ENCODE measurements around the gene DPP3.

Gene DPP3

DNA sequence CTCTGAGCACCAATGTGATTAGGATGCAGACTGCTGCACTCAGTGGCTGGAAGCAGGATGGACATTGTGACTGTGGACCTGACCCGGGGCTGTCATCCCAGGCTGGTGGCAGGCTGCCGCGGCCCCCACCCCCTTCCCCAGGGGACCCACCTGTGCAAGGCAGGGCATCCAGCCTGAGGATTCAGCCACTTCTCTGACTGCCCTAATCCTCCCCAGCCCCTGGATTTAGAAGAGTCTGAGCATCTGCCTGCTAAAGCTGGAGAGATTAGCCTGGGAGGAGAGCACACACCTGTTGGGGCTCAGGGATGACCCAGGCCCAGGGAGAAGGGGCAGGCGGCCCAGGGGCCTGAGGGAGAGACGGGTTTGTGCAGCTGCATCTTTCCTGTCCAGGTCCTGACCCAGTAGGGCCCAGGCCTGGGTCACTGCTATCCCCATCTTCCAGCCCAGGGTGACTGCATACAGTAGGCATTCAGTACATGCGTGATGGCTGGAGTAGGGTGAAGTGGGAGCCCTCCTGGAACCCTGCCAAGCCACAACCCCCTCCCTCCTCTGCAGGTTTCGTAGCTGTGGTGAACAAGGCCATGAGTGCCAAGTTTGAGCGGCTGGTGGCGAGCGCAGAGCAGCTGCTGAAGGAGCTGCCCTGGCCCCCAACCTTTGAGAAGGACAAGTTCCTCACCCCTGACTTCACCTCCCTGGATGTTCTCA, 12.1 kb downstream of the DPP3 start:
- TF ChIP-seq GATA2 (IDR thresholded peaks at IDR 0.05; ENCODE audit: low read depth, low read length) (no peak), GATA3 (IDR thresholded peaks at IDR 0.05; ENCODE audit: low read depth, low read length) (no peak)

DNA sequence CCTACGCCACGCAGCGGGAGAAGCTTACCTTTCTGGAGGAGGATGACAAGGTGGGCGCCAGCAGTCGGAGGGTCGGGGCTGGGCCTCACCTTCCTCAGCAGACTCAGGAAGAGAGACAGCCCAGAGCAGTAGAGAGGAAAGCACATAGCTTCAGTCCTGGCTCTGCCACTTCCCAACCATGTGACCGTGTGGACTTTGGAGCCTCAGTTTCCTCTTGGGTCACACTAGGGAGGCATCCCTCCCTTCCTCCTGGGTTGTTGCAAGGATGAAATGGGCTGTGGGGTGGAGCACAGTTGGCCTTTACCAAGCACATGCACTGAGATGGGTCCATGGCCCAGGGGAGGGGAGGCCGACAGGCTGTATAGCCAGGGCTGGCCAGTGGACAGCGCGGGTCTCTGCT, 12.9 kb downstream of the DPP3 start:
- no peak for TF ChIP-seq GATA3 (IDR thresholded peaks at IDR 0.05; ENCODE audit: low read depth, low read length)
- TF ChIP-seq GATA2 (IDR thresholded peaks at IDR 0.05; ENCODE audit: low read depth, low read length) = no peak

DNA sequence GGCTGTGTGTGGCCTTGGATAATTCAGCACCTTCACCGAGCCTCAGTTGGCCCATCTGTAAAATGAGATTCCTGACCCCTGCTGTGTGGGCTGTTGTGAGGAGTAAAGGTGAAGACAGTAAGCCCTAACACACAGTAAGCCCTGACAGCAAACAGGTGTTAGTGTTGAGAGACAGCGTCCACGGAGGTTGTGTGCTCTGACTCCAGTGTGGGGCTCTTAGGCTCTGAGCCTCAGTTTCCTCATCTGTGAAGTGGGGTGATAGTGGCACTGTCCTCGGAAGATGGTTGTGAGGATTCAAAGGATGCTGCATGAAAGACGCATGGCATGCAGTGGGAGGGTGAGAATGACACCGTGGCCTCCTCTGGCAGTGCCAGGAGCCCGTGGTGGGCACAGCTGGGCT, 14.2 kb downstream of the DPP3 start:
- TF ChIP-seq GATA3 (IDR thresholded peaks at IDR 0.05; ENCODE audit: low read depth, low read length) (no peak), GATA2 (IDR thresholded peaks at IDR 0.05; ENCODE audit: low read depth, low read length) (no peak)

DNA sequence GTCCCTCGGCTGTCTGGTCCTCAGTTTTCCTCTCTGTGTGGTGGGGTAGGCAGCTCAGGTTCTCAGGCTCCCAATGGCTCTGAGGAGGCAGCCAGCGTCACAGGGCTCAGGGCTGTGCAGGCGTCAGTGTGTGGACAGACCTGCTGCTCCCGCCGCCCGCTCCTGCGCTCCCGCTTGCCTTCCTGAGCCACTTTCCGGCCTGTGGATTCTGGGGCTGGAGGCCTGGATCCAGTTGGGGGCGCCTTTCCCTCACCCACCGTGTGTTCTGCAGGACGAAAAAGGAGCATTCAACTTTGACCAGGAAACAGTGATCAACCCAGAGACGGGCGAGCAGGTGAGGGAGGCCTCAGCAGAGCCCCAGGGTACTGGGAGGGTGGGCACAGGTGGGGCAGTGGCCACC, 14.7 kb downstream of the DPP3 start:
- TF ChIP-seq GATA2 (IDR thresholded peaks at IDR 0.05; ENCODE audit: low read depth, low read length) = no peak
- no peak for TF ChIP-seq GATA3 (IDR thresholded peaks at IDR 0.05; ENCODE audit: low read depth, low read length)

GRCh38 chr11:66495401-66495854, 15.2 kb downstream of the DPP3 start:
- no peak for TF ChIP-seq GATA3 (IDR thresholded peaks at IDR 0.05; ENCODE audit: low read depth, low read length)
- no peak for TF ChIP-seq GATA2 (IDR thresholded peaks at IDR 0.05; ENCODE audit: low read depth, low read length)

GRCh38 chr11:66497206-66497605, 17.0 kb downstream of the DPP3 start:
- TF ChIP-seq GATA3 (IDR thresholded peaks at IDR 0.05; ENCODE audit: low read depth, low read length) (no peak), GATA2 (IDR thresholded peaks at IDR 0.05; ENCODE audit: low read depth, low read length) (no peak)

DNA sequence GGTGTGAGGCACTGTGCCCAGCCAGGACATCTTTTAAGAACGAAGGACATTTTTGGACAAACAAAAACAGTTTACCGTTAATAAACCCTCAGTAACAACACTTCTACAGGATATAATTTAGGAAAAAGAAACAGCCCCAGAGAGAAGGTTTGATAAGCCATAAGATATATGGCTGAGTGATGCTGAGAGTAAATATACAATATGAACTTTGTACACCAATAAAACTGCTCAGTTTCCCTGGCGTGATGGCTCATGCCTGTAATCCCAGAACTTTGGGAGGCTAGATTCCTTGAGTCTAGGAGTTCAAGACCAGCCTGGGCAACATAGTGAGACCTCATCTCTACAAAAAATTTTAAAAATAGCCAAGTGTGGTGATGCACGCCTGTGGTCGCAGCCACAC, 18.3 kb downstream of the DPP3 start:
- TF ChIP-seq GATA3 (IDR thresholded peaks at IDR 0.05; ENCODE audit: low read depth, low read length) = no peak

DNA sequence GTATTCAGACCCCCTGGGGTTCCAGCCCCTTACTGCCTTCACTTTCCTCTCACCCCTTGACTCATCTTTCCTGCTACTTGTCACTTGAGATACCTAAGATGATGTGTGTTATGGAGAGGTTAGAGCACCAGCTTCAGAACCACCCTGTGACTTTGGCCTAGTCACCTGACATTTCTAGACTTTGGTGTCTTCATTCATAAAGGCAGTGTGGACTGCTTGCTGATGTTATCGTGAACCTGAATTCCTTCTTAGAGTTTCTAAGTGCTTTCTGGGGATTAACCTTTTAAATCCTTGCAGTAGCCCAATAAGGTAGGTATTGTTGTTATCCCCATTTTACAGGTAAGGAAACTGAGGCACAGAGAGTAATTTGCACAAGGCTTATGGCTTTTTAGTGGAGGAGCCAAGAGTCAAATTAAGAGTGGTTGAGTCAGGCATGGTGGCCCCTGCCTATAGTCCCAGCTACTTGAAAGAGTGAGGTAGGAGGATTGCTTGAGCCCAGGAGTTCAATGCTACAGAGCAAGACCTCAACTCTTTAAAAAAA, 25.1 kb downstream of the DPP3 start:
- TF ChIP-seq GATA2 (IDR thresholded peaks at IDR 0.05; ENCODE audit: low read depth, low read length) = no peak
- no peak for TF ChIP-seq GATA3 (IDR thresholded peaks at IDR 0.05; ENCODE audit: low read depth, low read length)

GRCh38 chr11:66509131-66509561, 28.9 kb downstream of the DPP3 start:
- no peak for TF ChIP-seq GATA3 (IDR thresholded peaks at IDR 0.05; ENCODE audit: low read depth, low read length)
- TF ChIP-seq GATA2 (IDR thresholded peaks at IDR 0.05; ENCODE audit: low read depth, low read length) = no peak

DNA sequence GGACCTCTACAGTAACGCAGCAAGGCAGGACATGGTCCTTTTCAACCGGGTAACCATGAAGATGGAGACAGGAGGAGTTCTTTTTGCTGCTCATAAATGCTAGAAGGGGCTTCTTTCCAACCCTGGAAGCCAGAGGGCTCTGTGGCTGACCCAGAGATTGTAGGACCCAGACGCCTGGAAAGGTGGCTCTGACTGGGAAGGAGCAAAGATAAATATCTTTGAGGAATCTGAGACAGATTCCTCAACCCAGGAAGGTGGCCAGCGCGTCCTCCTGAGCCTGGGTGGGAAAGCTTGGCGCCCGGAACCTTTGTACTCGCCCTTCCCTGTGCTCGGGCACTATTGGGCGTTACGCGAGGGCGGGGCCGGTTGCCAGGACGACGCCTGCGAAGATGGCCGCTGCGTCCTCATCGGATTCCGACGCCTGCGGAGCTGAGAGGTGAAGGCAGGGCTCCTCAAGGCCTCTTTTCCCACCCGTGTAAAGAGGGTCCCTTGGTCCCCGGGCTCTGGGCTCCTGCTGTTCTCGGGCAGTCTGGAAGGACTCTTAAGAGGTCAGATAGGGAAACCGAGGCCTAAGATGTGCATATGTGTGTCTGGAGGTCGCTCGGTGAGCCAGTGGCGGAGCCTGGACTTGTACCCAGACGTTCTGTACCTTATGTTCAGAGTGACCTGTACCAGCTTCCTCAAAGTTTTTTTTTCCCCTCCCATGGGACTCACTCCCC, 30.2 kb downstream of the DPP3 start, which contains the start of gene BBS1:
BBS1 (plus strand) TSS at position 365 of the 719 bp plus-strand sequence; CDS start at position 390, 25 bp downstream.
- no peak for TF ChIP-seq GATA3 (IDR thresholded peaks at IDR 0.05; ENCODE audit: low read depth, low read length)
- TF ChIP-seq GATA2 (IDR thresholded peaks at IDR 0.05; ENCODE audit: low read depth, low read length) = peak; percentile 26; the same call in 1 of the 2 replicates

DNA sequence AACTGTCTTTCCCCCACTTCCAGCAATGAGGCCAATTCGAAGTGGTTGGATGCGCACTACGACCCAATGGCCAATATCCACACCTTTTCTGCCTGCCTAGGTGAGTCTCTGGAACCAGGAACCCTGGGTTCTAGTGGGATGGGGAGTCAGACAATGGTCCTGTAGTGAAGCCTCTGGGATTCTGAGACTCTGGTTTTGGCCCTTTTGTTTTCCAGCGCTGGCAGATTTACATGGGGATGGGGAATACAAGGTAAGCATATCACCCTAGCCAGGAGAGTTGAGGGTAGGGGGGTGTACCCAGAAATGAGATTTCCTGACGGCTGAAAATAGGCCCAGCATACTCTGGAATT, 30.7 kb downstream of the DPP3 start:
- TF ChIP-seq GATA3 (IDR thresholded peaks at IDR 0.05; ENCODE audit: low read depth, low read length) = no peak

DNA sequence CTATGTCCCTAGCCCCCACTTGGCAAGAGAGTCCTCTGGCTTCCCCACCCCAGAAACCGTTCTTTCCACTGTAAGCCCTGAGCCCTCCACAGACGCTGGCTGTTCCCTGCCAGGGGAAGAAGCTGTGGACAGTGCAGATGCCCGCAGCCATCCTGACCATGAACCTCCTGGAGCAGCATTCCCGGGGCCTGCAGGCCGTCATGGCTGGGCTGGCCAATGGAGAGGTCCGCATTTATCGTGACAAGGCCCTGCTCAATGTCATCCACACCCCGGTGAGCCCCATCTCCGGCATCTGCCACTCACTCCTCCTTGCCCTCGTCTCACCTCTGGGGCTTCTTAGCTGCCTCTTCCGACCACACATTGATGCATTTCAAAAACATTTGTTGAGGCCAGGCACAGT, 43.4 kb downstream of the DPP3 start:
- TF ChIP-seq GATA3 (IDR thresholded peaks at IDR 0.05; ENCODE audit: low read depth, low read length) = no peak
- TF ChIP-seq GATA2 (IDR thresholded peaks at IDR 0.05; ENCODE audit: low read depth, low read length) = no peak

- no peak for TF ChIP-seq GATA2 (IDR thresholded peaks at IDR 0.05; ENCODE audit: low read depth, low read length)
- no peak for TF ChIP-seq GATA3 (IDR thresholded peaks at IDR 0.05; ENCODE audit: low read depth, low read length)
Measured at GRCh38 chr11:66524304-66525040, 44.2 kb downstream of the DPP3 start.

DNA sequence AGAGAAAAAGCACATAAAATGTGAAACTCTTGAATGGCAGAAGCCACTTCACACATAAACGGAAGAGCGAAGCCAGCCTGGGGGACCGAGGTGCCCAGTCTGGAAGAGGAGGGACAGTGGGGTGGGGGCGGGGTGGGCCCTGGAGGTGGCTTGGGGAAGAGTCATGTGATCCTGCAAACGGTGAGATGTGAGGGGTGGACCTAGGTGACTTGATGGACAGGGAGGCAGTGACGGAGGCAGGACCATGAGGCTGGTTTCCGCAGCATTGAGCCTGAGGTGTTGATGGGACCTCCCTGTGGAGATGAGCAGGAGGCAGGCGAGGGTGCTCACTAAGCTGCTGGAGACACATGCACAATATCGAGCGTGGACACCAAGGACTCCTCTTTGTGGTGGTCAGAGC, 48.8 kb downstream of the DPP3 start:
- TF ChIP-seq GATA3 (IDR thresholded peaks at IDR 0.05; ENCODE audit: low read depth, low read length) (no peak), GATA2 (IDR thresholded peaks at IDR 0.05; ENCODE audit: low read depth, low read length) (no peak)

All from SH-SY5Y (cell line).